Kidney glomerular epithelial cell (primary cell): Measurements from ENCODE around the gene LHX4.
A peak's percentile ranks its signal among the peaks of the same experiment; 100 is the strongest.

Experiments
- DNase-seq: peaks from one replicate; lab custom pipeline; 2025; lab: John Stamatoyannopoulos, UW

LHX4 gene

DNA sequence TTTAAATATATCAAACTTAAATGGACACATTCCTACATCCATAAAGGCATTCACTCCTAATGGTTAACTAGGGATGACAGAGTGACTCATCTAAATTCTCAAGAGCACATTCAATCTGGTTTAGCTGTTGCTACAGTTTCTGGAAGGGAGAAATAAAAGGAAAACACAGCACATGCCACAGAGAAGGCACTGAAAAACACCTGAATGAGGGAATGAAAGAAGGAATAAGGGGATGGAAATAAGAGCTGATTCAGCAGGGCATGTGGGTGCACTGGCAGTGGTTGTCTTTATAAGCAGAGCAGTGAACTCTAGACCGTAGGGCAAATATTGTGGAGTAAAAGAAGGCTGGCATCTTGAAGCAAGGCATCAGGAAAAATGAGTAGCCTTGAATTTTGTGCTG, 79.3 kb downstream of the LHX4 start:
- DNase-seq = peak; percentile 92

DNA sequence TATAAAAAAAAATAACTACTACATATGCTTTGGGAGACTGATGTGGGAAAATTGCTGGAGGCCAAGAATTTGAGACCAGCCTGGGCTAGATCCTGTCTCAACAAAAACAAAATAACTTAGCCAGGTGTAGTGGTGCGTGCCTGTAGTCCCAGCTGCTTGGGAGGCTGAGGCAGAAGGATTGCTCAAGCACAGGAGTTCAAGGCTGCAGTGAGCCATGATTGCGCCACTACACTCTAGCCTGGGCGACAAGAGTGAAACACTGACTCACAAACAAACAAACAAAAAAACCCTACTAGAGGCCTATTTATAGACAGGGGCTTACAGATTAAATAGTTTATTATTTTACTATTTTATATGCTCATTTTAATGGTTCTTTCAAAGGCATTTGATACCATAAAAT, 80.0 kb downstream of the LHX4 start:
- no peak for DNase-seq

DNA sequence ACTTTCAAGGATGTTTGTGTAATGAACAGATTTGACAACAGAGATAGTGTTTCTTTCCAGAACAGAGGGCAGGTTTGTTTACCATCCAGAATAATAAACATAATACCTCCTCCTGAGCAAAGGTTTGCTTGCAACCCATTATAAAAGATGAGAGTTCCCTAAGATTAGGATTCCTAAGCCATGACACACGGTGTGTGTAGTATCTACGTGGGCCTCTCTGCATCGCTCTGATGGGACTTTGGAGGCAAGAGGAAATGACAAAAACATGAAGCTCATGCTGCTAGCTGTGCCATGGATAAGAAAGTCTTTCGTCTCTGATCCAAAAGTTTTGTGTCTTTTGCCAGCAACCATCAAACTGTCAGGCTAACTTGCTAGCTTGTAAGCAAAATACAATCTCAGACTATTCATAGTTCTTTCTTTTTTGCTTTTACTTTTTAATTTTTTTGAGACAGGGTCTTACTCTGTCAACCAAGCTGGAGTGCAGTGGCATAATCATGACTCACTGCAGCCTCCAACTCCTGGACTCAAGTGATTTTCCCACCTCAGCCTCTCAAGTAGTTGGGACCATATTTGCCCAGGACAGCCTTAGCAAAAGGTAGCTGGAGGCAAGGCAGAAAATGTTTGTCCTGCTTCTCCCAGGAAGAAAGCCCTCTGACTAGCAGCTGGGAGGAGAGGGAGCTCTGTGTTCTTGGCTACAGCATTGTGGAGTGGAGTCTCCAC, 81.1 kb downstream of the LHX4 start:
- no peak for DNase-seq

DNA sequence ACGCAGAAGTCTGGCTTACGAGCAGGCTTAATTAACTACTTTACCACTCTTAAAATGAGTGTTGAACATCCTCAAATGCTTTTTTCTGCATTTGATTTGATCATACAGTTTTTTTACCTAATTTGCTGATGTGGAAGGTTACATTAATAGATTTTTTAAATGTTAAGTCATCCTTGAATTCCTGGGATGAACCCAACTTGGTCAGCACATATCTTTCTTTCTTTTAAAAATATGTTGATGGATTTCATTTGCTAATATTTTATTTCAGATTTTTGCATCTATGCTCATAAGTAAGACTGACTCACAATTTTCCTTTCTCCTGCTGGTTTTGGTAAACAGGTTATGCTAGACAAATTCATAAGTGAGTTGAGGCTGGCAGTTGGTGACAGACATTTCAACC, 82.9 kb downstream of the LHX4 start:
- no peak for DNase-seq

DNA sequence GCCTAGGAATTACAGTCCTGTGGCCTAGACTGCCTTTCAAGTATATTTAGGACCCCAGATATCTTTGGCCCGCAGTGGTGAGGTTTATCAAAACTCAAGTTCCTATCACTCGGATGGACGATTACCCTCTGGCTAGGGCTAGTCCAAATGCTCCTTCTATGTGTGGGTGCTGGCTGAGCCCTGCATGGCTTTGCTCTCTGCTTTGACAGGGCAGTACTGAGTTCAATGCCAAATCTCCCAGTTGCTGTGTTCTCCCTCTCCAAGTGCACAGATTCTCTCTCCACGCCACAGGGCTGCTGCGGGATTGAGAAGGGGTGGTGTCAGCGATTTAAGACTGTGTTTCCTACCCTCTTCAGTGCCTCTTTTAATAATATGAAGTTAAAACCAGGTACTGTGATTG, 97.0 kb downstream of the LHX4 start:
- DNase-seq = no peak
